HG03469 (cell line): ENCODE measurements around the gene LANCL1.

ENCODE experiments used
- ATAC-seq: cut with Tn5 transposase; IDR thresholded peaks from one replicate; pipeline ENCODE4 v1.9.1; 2021; ENCODE audit warnings: mild to moderate bottlenecking, moderate library complexity, moderate number of reproducible peaks; ENCODE audit not compliant: unreplicated experiment

LANCL1 gene

GRCh38 chr2:210399440-210400041 is 77.0 kb downstream of the LANCL1 start:
- no peak for ATAC-seq

DNA sequence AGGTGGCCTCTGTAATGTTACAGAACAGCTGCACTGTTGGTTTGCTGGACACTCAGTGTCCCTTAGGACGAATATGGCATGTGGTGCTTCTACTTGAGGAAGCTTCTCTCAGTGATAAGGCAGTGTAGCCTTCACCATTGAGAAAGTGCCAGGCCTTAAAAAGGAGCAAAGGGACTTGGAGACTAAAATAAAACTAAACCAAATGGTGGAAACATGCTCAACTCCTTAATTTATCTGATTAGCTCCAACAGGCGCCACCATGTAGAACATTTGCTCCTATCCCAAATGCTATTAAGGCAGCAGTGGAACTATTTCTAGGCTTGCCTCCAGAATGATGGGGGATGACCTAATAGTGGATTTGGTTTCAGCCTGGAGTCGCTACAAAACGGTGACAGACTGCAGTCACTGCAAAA is 84.1 kb downstream of the LANCL1 start:
- ATAC-seq: no peak

- ATAC-seq: no peak
Observed at GRCh38 chr2:210389856-210390255, 86.7 kb downstream of the LANCL1 start.

- no peak for ATAC-seq
Observed at GRCh38 chr2:210388148-210388547, 88.4 kb downstream of the LANCL1 start.

DNA sequence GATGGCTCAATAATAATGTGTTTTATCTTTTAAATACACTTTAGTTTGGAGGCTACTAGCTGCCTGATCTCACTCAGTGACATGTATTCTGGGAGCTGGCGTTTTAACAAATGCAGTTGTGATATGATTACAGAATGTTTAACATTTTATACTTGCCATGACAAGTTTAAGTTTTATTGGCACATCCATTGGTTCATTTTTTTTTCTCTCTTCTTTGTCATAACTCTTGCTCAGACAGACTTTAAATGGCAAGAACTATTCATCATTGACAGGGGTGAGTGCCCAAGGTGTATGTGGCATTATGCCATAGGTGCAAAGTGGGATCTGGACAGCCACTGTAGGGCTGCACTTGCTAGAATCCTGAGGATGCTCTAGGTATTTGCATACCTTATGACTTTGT is 89.5 kb downstream of the LANCL1 start:
- ATAC-seq: no peak
